Stimulated activated CD8-positive, alpha-beta memory T cell treated with anti-CD3 and anti-CD28 coated beads, Interleukin-15, amount 100 ng/mL, for 48 hours (primary cell): ENCODE measurements around the gene ZNF583.

Experiments
- DNase-seq, 2 donors: peaks; one replicate each; pipeline ENCODE4 v3.0.0-alpha.2; 2020; ENCODE audit warnings: low read depth in 2 of 2

ZNF583 gene

DNA sequence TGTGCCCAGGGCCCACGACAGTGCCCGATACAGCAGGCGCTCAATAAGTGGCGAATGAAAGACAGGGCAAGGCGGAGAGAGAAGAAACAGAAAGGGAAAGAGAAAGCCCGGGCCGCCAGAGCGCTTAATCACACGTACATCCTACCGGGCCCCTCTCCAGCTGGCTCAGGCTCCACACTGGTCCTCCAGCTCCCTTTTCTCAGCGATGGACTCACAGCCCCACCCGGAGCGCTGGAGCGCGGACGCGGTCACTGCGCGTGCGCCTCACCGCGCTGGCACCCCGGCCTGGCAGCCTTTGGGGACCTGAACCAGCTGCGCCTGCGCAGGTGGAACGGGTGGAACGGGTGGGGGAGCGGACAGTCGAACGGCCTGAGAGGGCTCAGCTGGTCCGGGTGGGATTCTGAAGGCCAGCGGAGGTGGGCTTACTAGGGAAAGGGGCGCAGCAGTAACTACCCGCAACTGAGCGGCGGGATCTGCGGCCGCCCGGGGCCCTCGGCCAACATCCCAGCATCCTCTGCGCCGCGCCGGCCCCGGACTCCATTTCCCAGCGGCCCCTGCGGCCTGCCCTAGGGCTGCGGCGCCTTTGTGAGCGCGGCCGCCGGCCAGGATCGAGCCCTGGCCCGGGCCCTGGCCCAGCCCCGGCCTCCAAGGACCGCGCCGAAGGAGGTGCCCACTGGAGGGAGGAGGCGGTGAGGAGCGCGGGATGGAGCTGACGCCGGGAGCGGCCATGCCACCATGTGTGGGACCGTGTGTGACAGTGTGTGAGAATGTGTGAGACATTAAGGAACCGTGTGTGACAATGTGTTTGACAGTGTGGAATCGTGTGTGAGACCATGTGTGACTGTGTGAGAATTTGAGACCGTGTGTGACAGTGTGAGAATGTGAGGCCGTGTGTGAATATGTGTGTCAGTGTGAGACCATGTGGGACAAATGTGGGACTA, at the start of gene ZNF583:
Gene ZNF583, plus strand, starts transcription at position 569 of the 941 bp plus-strand sequence. CDS start 2,783 bp downstream, outside the sequence.
- DNase-seq, result peak; percentile 87 to 89

GRCh38 chr19:56355517-56355916, 48.6 kb upstream of the ZNF583 start:
- no peak for DNase-seq

GRCh38 chr19:56356944-56357343, 47.2 kb upstream of the ZNF583 start:
- DNase-seq, result no peak

DNA sequence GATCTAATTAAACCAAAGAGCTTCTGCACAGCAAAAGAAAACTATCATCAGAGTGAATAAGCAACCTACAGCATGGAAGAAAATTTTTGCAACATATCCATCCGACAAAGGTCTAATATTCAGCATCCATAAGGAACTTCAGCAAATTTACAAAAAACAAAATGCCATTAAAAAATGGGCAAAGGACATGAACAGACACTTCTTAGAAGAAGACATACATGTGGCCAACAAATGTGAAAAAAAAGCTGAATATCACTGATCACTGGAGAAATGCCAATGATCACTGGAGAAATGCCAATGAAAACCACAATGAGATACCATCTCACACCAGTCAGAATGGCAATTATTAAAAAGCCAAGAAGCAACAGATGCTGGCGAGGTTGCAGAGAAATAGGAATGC, 43.3 kb upstream of the ZNF583 start:
- DNase-seq, result no peak

DNA sequence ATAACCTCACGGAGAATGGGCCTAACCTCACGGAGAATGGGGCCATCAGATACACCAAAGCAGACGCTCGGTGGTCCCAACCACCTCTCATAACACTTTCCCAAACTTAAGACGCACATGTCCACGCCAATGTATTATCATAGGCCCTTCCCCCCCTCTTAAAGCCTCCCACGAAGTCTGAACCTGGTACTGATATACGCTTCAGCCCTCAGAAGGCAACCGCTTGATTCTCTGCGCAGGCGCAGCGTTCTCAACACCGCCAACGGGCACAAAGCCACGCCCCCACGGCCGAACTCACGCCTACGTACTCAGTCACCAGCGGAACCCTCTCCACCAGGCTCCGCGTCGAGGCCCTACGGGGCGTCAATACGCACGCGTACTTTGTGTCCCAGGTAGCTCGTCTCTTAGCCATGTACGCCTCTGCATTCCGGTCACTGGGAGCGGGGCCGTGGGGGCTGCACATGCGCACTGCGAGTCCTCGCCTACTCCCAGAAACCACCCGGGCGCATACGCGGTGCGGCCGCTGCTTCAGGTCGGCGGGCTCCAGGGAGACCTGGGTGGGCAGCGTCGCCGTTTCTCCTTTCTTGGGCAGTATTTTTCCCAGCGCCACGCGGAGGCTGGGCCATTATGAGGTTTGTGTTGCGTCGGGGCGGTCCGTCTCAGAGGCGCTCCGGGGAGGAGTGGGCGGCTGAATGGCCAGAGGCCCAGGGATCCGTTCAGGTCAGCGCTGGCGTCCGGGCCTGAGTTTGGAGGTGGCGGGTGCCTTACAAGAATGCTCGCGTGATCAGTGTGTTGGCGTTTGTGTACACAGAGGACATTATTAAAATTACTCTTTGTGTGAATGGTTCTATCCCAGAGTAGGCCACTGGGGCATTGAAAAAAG, 36.1 kb upstream of the ZNF583 start:
- peak; percentile 74 to 79 for DNase-seq

GRCh38 chr19:56369886-56370676, 34.1 kb upstream of the ZNF583 start:
- DNase-seq, result no peak

- no peak for DNase-seq
Measured at GRCh38 chr19:56372281-56372680, 31.9 kb upstream of the ZNF583 start.

DNA sequence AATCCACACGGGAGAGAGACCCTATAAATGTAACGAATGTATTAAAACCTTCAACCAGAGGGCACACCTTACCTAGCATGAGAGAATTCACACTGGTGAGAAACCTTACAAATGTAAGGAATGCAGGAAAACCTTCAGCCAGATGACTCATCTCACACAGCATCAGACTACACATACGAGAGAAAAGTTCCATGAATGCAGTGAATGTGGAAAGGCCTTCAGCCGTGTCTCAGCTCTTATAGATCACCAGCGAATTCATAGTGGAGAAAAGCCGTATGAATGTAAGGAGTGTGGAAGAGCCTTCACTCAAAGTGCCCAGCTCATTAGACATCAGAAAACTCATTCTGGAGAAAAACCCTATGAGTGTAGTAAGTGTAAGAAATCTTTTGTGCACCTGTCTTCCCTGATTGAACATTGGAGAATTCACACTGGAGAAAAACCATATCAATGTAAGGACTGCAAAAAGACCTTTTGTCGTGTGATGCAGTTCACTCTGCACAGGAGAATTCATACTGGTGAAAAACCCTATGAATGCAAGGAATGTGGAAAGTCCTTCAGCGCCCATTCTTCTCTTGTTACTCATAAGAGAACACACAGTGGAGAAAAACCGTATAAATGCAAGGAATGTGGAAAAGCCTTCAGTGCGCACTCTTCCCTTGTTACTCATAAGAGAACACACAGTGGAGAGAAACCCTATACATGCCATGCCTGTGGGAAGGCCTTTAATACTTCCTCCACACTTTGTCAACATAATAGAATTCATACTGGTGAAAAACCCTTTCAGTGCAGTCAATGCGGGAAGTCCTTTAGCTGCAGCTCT, 26.8 kb upstream of the ZNF583 start:
- DNase-seq, result no peak

GRCh38 chr19:56383826-56384605, 20.1 kb upstream of the ZNF583 start:
- DNase-seq, result no peak

DNA sequence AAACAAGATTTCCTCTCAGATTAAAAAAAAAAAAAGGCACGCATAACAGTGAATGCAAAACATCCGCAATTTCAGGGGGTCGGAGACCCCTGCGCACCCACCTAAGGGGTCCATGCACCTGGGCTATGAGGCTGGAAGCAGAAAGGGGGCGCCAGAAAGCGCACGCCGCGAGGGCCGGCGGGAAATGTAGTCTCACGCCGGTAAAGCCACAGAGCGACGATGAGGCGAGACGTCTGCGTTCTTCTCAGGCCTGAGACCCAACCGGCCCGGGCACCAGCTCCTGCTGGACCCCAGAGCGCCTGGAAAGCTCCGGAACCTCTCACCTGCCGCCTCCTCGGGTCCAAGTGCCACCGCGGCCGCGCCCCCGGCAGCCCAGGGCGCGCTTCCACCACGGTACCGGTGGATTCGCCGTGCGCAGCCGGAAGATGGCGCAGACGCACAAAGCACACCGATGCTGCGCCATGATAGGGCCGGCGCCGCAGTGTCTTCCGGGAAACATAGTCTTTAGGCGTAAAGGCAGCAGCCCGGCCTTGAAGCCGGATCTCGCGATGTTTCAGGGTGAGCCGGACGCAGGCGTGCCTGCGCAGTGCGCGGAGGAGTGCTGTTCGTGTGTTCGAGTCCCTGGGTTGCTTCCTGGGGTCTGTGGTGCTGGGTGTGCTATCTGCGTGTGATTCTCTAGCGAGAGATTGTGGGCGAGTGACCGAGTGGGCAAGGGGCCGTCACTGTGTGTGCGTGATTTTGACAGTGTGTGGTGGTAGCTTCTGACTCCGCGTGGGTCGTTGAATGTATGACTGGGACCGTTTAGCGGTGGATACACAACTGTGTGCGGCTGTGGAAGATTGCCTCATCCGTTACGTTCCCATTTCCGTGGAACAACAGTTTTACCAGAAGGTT, 10.8 kb upstream of the ZNF583 start, which contains the start of gene ZNF582:
Gene ZNF582, minus strand, starts transcription at position 416 of the 894 bp plus-strand sequence. CDS start 1,782 bp downstream, outside the sequence.
- peak; percentile 83 to 88 for DNase-seq

- DNase-seq, result no peak
Measured at GRCh38 chr19:56398809-56399208, 5.3 kb upstream of the ZNF583 start.

GRCh38 chr19:56400485-56400884, 3.6 kb upstream of the ZNF583 start:
- DNase-seq, result no peak

DNA sequence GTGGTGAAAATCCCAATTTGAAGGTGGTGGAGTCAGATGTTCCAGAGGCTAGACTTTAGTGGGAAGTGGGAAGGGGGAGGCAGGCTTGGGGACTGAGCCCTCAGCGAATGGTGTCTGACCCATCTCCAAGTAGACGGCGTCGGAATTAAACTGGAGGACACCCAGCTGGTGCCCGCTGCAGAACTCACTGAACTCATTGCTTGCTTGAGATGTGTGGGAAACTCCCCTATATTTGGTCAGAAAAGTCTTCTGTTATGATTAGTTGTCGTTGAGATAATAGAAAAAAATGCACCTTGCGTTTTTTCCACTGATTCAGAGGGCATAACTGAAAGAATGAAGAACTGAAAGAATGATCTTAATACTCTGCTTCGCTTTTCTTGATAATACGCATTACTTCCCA, 871 bp upstream of the ZNF583 start:
- no peak for DNase-seq

DNA sequence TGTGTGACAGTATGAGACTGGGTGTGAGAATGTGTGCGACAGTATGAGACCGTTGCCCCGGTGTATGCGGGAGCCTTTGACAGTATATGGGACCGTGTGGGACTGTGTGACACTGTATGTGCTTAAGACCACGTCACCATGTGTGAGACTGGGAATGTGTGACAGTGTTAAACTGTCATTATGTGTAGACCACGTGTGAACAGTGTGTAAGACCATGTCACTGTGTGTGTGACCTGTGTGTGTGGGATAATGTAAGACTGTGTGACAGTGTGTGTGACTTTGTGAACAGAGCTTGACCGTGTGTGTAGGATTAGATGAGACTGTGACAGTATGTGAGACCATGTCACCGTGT, 549 bp downstream of the ZNF583 start:
- no peak for DNase-seq

DNA sequence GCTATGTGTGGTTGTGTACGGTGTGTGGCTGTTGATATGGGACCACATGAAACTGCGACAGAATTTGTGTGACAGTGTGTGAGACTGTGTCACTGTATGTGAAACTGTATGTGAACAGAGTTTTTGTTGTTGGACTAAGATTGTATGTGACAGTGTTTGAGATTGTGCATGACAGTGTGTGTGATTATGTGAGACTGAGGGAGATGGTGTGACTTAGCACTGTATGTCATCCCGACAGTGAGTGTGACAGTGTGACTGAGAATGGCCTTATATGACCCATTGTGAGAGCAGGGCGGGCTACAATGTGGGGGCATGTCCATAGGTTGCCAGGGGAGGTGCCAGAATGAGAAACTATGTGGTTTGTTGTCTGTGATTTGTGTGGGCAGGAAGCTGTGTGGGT, 930 bp downstream of the ZNF583 start:
- DNase-seq, result no peak

DNA sequence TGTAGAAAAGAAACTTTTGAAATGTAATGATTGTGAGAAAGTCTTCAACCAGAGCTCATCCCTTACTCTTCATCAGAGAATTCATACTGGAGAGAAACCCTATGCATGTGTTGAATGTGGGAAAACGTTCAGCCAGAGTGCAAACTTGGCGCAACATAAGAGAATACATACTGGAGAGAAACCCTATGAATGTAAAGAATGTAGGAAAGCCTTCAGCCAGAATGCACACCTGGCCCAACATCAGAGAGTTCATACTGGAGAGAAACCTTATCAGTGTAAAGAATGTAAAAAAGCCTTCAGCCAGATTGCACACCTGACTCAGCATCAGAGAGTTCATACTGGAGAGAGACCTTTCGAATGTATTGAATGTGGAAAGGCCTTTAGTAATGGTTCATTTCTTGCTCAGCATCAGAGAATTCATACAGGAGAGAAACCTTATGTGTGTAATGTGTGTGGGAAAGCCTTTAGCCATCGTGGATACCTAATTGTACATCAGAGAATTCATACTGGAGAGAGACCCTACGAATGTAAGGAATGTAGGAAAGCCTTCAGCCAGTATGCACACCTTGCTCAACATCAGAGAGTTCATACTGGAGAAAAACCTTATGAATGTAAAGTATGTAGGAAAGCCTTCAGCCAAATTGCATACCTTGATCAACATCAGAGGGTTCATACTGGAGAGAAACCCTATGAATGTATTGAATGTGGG, 19.3 kb downstream of the ZNF583 start:
- no peak for DNase-seq

- DNase-seq, result no peak
Measured at GRCh38 chr19:56423985-56424353, 19.8 kb downstream of the ZNF583 start.

DNA sequence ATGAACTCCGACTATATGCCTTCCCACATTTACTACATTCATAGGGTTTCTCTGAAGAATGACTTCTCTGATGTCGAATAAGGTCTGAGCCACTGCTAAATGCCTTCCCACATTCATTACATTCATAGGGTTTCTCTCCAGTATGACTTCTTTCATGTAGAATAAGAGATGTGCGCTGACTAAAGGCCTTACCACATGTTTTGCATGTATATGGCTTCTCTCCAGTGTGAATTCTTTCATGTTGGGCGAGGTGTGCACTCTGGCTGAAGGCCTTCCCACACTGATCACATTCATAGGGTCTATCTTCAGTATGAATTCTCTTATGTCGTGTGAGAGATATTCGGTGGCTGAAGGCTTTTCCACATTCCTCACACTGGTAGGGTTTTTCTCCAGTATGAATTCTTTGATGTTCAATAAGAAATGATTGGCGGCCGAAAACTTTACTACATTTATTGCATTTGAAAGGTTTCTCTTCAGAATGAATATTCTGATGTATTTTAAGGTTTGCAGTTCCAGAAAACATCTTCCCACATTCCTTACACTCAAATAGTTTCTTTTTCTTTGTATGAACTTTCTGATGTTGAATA, 37.2 kb downstream of the ZNF583 start:
- DNase-seq, result no peak
